ENCODE measurements around the gene SHE.

The SHE gene

DNA sequence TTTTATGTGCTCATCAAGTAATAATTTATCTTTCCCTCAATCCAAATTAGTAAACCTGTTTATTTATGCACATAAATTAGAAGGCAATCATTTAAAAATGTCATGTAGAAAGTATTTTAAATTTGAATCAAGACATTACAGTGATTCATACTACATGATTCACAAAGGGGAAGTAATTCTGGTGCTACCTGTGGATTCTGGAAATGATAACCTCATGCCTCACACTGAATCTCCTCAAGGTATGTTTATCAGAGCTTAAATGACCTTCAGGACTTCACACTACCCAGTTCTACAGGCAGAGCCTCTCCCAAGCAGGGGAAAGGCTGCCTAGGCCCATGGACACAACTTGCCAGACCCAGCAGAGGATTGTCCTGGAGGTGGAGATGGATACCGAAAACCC, 25.4 kb downstream of the SHE start:
- DNase-seq = no peak

DNA sequence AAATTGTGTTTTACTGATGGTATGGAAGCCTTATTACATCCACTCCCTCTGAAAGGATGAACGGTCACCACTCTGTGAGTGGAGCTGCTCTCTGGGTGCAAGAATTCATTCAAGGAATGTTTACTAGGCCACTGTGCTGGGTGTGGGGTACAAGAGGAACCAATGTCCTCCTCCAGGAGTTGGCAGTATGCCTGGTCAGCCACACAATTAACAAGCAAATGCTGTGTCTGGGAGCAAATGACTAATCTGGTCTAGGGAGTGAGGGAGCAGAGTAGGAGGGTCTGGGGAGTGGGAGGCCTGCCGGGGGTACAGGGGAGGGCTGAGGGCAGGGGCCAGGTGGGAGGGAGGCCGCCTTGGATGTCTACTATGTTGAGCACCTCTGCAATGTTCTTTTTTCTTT, 27.4 kb downstream of the SHE start:
- no peak for DNase-seq

DNA sequence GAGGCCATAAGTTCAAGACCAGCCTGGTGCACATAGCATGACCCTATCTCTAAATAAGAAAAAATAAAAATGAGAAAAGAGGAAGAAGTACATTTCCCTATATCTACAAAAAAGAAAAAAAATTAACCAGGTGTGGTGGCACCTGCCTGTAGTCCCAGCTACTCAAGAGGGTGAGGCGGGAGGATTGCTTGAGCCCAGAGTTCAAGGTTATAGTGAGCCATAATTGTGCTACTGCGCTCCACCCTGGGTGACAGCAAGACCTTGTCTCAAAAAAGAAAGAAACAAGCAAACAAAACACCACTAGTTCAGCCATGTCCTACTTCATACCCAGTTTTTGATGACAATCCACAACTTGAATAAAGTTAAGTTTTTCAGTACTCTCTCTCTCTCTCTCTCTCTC, 30.9 kb downstream of the SHE start:
- no peak for DNase-seq

DNA sequence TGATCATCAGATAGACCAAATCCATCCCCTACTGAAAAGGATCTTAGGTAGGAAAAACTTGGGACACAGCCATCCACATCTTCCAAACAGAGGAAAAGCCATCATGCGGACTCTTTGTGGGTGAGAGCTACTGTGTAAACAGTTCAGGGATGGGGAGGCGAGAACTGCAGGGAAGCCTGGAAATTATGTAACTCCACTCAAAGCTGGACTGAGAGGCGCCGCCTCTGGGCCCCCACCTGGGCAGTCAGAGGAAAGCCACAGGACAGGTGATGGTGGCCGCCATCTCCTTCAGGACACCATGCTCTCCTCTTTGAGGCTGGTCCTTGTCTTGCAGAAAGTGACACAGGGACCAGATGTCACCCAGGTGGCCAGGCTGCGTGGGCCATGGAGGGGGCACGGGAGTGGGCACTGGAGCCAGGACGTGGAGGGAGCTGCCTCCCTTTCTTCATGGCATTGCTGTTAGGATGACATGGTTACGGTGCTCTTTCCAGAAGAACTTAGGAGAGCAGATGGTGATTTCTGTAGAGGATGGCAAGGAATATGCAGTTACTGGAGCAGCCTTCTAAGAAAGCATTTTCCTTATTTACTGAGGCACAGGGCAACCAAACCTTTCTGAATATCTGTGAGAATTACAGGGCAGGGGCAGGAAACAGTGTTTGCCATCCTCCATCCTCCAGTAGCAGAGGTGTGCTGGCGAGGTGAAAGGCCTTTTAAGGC, 32.2 kb downstream of the SHE start:
- DNase-seq = peak; percentile 67

DNA sequence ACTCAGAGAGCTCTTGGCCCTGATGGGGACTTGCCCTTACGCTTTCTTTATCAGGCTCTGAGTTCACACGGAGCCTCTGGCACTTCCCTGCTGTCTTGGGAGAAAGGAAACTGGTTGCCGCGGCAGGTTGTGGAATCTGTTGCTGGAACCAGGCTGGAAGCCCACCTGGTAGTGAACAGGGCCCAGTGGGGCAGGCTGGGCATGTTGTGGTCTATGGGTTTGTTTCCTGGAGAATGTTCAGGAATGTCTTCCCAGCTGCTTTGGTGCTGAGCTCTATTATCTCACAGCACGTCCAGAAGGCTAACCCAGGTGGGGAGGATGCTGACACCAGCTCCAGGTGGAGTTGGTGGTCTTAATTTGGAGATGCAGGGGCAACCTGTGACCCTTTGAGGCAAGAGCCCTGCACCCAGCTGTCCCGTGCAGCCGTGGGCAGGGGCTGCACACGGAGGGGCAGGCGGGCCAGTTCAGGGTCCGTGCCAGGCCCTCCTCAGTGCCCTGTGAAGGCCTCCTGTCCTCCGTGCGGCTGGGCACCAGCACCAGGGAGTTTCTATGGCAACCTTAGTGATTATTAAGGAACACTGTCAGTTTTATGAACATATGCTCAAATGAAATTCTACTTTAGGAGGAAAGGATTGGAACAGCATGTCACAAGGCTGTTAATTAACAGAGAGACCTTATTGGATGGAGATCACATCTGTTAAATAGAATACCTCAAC, 33.5 kb downstream of the SHE start:
- DNase-seq = no peak

DNA sequence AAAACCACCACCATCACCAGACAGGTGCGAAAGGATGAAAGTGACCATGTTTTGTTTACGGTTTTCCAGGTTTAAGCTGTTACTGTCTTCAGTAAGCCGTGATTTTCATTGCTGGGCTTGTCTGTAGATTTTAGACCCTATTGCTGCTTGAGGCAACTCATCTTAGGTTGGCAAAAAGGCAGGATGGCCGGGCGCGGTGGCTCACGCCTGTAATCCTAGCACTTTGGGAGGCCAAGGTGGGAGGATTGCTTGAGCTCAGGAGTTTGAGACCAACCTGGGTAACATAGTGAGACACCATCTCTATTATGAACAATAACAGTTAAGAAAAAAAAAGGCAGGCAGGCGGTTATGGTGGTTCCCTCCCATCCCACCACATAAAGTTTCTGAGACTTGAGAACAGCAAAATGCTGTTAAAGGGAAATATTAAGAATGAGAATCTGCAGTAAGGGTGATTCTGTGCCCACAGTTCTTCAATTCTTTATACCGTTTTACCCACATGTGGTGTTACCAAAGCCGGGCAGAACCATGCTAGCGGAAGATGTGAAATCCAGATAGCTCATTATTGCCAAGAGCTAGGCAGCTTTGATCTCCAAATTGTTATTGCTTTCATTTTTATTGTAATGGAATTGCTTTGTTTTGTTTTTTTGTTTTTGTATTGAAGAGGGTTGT, 34.6 kb downstream of the SHE start:
- DNase-seq = no peak

DNA sequence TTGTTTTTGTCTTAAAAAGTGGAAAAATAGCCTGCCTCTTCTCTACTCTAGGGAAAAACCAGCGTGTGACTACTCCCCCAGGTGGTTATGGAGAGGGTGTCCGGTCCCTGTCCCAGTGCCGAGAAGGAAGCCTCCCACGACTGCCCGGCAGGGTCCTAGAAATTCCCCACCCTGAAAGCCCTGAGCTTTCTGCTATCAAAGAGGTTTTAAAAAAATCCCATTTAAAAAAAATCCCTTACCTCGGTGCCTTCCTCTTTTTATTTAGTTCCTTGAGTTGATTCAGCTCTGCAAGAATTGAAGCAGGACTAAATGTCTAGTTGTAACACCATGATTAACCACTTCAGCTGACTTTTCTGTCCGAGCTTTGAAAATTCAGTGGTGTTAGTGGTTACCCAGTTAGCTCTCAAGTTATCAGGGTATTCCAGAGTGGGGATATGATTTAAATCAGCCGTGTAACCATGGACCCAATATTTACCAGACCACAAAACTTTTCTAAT, 35.2 kb downstream of the SHE start:
- DNase-seq = no peak

DNA sequence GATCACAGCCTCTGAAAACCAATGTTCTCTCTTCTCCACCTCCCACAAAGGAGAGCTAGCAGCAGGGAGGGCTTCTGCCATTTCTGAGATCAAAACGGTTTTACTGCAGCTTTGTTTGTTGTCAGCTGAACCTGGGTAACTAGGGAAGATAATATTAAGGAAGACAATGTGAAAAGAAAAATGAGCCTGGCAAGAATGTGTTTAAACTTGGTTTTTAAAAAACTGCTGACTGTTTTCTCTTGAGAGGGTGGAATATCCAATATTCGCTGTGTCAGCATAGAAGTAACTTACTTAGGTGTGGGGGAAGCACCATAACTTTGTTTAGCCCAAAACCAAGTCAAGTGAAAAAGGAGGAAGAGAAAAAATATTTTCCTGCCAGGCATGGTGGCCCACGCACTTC, 36.0 kb downstream of the SHE start:
- DNase-seq = no peak

DNA sequence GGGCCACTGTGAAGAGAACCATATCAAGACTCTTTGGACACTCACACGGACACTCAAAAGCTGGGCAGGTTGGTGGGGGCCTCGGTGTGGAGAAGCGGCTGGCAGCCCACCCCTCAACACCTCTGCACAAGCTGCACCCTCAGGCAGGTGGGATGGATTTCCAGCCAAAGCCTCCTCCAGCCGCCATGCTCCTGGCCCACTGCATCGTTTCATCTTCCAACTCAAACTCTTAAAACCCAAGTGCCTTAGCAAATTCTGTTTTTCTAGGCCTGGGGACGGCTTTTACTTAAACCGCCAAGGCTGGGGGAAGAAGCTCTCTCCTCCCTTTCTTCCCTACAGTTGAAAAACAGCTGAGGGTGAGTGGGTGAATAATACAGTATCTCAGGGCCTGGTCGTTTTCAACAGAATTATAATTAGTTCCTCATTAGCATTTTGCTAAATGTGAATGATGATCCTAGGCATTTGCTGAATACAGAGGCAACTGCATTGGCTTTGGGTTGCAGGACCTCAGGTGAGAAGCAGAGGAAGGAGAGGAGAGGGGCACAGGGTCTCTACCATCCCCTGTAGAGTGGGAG, 36.5 kb downstream of the SHE start:
- DNase-seq = no peak

DNA sequence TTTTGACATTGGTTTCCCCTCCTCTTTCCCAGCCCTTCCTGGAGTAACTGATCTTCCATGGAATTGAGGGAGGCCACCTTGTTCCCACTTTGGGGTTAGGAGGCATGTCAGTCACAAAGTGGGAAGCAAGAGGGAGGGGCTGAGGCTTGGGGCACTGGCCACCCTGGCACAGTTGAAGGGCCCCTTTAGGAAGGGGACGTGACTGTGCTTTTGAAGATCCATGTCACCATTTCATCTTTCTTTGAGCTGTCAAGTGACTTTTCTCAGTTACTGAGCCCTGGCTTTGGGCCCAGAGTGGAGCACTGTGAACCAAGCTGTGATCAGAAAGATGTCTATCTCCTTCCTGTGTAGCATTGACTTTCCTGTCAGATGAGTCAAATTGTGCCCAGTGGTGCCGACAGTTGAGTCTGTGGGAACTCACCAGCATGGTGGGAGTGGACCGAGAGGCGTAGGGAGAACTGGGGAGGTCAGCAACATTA, 38.7 kb downstream of the SHE start:
- no peak for DNase-seq

DNA sequence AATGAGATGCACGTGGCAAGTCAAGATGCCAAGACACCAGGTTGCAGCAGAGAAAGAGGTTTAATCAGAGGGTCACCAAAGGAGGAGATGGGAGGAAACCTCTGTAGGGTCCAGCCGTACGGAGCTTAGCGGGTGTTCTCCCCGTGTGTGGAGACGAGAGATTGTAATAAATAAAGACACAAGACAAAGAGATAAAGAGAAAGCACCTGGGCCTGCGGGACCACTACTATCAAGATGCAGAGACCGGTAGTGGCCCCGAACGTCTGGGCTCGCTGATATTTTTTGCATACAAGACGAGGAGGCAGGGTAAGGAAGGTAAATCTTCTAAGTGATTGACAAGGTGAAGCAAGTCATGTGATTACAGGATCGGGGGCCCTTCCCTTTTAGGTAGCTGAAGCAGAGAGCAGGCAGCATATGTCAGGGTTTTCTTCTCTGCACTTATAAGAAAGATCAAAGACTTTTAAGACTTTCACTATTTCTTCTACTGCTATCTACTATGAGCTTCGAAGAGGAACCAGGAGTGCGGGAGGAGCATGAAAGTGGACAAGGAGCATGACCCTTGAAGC, 41.4 kb downstream of the SHE start:
- no peak for DNase-seq

DNA sequence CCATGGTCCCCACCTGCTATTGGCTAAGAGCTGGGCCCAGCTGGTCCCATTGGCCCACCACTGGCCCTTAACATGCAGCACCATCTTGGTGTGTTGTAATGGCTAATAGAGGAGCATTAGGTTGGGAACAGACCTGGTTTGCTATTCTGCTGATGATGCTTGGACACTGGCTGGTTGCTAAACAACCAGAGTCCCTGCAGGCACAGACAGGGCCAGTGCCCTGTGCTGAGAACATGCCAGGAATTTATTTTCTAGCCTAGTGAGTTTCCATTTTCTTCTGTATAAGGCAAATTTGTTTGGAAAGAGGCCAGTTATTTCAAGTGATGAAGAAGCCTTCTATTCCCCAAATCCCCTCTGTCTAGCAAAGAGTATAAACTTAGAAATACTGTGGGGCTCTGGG, 43.1 kb downstream of the SHE start:
- DNase-seq = no peak

DNA sequence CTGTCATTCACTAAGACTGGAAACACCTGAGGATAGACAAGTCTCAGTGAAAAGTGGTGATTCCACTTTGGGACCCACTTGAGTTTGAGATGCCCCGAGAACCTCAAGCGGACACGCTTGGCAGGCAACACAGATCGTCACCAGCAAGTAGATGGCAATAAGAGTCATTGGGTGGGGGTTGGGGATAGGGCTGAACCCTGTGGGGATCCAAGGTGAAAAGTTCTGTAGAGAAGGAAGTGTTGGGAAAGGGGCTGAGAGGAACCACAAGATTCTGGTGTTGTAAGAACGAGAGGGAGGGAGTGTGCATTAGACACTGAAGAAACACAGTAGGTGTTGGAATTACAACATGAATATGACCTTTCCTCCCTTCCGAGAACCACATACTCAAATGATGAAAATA, 45.6 kb downstream of the SHE start:
- no peak for DNase-seq

DNA sequence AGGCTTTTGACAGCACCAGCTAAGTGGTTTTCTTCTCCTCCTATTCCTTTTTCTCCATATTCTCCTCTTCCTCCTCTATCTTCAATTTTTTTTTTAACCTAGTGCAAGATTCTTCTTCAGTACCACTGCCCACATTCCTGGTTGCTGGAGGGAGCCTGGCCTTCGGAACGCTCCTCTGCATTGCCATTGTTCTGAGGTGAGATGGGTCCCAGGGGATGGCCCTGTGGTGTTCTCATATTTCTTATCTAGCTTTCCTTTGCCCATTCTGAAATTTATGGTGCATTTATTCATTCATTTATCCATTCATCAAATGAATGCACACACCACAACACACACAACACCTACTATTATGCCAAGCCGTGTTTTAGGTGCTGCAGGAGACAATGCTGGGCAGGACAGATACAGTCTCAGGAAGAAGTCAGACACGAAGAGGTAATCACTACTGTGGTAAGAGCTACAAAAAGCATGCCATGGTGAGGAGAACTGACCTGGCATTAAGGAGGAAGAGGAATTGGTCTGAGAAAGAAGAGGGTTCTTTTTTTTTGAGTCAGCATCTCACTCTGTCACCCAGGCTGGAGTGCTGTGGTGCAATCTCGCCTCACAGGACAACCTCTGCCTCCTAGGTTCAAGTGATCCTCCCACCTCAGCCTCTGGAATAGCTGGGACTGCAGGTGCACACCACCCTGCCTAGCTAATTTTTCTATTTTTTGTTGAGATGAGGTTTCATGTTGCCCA, 47.7 kb downstream of the SHE start:
- no peak for DNase-seq

DNA sequence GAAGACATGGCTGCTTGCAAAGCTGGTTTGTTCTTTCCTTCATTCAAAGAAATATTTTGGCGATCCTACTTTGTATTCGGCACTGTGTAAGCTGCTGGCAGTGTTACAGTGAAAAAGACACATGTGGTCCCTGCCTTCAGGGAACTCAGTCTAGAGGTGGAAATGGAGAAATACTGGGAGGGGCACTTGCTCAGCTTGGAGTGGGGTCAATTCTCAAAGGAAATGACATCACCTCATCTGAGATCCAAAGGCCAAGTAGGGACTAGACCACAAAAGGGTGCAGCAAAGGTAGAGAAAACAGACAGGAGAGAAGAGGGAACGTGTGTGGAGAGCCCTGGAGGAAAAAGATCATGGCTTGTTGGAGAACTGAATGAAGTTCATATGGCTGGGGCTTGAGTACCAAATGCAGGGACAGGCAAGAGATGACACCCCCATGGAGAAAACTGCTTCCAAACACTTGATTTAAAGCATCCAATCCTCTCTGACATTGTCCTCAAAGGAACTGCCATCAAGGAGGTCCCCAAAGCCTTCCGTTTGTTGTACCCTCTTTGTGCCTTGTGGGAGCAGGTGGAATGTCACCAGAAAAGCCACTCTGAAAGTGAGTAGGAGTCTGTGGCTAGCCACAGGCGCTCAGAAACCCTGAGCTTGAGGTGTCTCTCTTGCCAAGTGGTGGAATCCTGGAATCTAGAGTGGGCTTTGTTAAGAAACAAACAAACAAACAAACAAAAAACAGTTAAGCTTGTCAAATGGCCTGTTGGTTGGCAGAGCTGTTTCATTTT, 48.4 kb downstream of the SHE start:
- peak; percentile 16 for DNase-seq

DNA sequence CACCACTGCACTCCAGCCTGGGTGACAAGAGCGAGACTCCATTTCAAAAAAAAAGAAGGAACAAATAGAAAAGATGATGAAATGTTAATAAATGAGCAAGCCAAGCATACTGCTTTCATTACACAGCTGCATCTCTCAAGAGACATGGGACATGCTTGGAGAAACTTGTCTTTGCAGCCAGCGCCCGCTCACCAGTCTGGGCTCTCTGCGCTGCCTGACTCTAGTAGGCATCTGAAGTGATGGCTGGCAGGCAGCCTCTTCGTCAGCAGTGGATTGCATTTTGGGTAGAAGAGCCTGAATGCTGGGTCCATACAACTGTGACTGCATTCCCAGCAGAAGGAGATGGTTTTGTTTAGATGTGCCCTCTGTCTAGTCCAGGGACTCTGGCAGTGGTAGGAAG, 49.1 kb downstream of the SHE start:
- DNase-seq = no peak

DNA sequence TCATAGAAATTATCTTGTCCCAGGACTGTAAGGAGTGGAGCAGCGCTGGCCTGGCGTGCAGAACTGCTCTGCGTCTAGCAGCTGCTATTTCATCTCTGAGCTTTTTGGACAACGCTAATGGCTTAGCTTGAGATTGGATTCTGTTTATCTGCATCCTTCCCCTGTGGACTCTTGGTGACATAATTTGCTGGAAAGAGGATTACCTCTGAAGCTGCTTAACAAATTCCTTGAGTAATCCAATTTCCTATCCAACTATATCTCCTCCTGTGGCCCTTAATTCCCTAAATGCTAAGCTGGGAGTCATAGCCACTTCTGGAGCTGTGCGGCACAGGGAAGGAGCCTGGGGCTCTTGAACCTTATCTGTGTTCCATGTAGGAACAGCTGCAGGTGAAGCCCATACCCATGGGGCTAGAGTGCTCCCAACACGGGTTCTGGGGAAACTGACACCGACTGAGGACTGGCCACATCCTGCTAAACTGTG, 53.8 kb downstream of the SHE start:
- no peak for DNase-seq

DNA sequence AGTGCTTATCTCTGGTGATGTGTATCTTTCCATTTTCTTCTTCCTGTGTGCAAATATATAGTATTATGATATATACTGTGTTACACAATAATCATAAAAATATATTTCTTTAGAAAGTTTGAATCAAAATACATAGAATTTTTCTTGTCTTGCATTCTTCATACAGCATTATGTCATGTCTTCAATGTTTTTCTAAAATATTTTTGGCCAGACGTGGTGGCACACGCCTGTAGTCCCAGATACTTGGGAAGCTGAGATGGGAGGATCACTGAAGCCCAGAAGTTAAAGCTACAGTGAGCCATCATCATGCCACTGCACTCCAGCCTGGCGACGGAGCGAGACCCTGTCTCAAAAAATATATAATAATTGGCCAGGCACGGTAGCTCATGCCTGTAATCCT, 55.4 kb downstream of the SHE start:
- no peak for DNase-seq

DNA sequence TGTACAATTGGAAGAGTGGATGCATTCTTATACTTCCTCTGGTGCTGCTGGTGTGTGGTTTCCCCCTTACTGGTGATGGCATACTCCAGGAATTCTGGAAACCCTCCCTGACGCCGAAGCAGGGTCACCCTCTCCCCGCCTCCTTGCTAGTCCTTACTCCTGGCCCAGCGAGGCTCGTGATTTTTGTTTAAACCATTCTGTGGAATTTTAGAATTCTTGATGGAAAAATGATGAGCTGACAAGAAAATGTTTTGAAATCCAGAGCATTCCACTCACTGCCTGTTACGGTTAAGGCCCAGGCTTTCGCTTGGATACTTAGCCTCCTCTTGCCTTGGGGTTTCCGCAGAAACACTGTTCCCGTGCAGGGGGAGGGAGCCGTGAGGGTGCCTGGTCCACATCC, 55.9 kb downstream of the SHE start:
- DNase-seq = no peak

DNA sequence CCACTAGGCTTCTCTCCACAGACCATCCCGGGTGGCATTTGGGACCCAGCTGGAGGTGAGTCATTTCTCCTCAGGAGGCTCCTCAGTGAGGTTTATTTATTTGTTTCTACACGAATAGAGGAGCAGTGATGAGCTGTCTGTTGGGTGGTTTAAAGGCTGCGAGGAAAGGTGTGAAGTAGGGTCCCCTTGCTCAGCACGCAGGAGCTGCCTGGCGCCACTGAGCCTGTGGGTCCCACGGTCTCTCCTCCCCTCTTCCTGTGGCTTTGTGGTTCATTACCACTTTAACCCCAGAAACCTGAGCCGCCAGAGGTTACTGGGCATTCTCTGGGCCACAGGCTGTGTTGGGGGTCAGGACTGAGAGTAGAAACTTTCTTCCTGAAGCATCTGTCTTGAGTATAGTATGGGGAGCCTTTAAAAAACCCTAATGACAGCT, 57.2 kb downstream of the SHE start:
- peak; percentile 46 for DNase-seq

DNA sequence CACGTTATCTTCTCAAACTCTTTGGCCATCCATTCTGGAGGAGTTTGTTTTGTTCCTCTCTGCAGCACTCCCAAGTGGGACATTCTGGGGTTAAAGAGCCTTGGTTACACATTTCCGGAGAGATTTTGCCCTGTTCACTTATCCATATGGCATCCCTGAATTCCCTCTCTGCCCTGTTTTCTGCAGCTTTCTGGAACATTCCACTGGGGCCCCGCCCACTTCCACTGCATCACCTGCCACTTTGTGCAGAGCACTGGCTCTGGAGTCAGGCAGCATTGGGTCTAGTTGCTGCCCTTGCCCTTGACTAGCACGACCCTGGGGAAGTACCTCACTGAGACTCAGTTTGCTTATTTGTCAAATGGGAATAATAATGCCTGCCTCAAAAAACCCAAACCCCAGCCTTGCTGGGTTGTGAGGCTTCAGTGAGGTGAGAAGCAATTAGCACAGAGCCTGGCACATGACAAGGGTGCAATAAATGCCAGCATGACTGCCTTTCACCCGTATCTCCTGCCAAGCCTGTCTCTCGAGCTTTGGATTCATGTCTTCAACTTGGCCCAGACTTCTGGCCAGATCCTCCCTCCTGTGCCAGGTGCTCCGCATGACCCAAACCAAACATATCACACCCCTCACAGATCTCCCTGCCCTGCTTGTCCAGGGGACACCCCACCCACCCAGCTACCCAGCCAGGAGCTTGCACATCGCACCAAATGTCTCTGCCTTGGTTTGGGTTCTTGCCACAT, 58.8 kb downstream of the SHE start:
- DNase-seq = no peak
